K562 (cell line): ENCODE measurements around the gene GDF11. TPM values are rescaled to one million over a fixed set of nuclear protein-coding genes. Genes with fewer than 3 reads are reported as not detected.

Experiments
- GTF2E2 ChIP-seq: fragments of 200-800 bp; sonication (Bioruptor generic); IDR thresholded peaks from 2 replicates; pipeline ENCODE4 v1.6.1; 2016; ENCODE audit warnings: missing genetic modification characterization, missing compliant biosample characterization
- NCOA1 ChIP-seq: fragments of 450-650 bp; IDR thresholded peaks from 2 replicates; pipeline ENCODE4 v1.6.1; 2016; ENCODE audit warnings: low read depth
- TSC22D4 ChIP-seq: fragments of 450-650 bp; IDR thresholded peaks from 2 replicates; pipeline ENCODE4 v1.6.1; 2016; ENCODE audit warnings: missing genetic modification characterization, missing biosample characterization, control low read depth
- ZNF384 ChIP-seq: IDR thresholded peaks from 2 replicates; pipeline ENCODE4 v1.6.1; 2012; ENCODE audit warnings: low read depth, low read length, improper control_type of control experiment
- polyA plus RNA-seq, 8 experiments: library from polyadenylated mRNA; depleted of rRNA in 4 of 8; stranded (reverse) in 5 of 8; unstranded in 3 of 8; fragments of >200 nt; fragmentation: Nextera tagmentation in 2 of 8; fragmentation: Illumina TruSeq in 1 of 8; extraction: Ambion mirVana in 2 of 8; extraction: Trizol in 1 of 8; gene quantifications; 2 replicates each; pipeline versions ENCODE4 v1.2.1 to v1.2.3, GENCODE V29; 2011 to 2014; ENCODE audit warnings: inconsistent platforms in 1 of 8, missing spikeins in 1 of 8
- total RNA-seq, 7 experiments: library from RNA; depleted of rRNA in 6 of 7; stranded (reverse); fragments of >200 nt in 6 of 7; fragmentation: Illumina TruSeq in 2 of 7; extraction: Trizol in 2 of 7; gene quantifications; 2 replicates each; pipeline versions ENCODE4 v1.2.1 to v1.2.3, GENCODE V29; 2011 to 2021; ENCODE audit warnings: low replicate concordance in 1 of 7
- TF ChIP-seq, protein P1 (sequence below), 2 experiments: IDR thresholded peaks; 2 replicates each; pipeline ENCODE4 v1.6.1; 2012; ENCODE audit warnings: improper control_type of control experiment in 2 of 2, low read depth in 2 of 2, low read length in 2 of 2, borderline replicate concordance in 1 of 2
- TF ChIP-seq, protein P2 (sequence below), 2 experiments: fragments of 450-650 bp in 1 of 2; sonication (generic) in 1 of 2; formaldehyde crosslinking in 1 of 2; IDR thresholded peaks; 2 replicates each; pipeline versions ENCODE4 v1.7.1 to v1.9.0; 2016 to 2022; ENCODE audit warnings: inconsistent platforms in 1 of 2, mild to moderate bottlenecking in 1 of 2, missing genetic modification reagents in 1 of 2
- TF ChIP-seq, protein P3 (sequence below): fragments of 450-650 bp; formaldehyde crosslinking; IDR thresholded peaks from 2 replicates; pipeline ENCODE4 v1.4.0; 2022; ENCODE audit warnings: missing genetic modification characterization
- TF ChIP-seq, protein P4 (sequence below): sonication (generic); formaldehyde crosslinking; IDR thresholded peaks from 2 replicates; pipeline ENCODE4 v1.9.0; 2022; ENCODE audit warnings: mild to moderate bottlenecking, missing genetic modification reagents

The GDF11 gene
- total and polyA plus RNA-seq, 9 of the 15 experiments (the other 6 are each of a cell fraction or from before 2014, with no cell fraction given), result 1.4 to 15.7 (median 4.8) TPM

DNA sequence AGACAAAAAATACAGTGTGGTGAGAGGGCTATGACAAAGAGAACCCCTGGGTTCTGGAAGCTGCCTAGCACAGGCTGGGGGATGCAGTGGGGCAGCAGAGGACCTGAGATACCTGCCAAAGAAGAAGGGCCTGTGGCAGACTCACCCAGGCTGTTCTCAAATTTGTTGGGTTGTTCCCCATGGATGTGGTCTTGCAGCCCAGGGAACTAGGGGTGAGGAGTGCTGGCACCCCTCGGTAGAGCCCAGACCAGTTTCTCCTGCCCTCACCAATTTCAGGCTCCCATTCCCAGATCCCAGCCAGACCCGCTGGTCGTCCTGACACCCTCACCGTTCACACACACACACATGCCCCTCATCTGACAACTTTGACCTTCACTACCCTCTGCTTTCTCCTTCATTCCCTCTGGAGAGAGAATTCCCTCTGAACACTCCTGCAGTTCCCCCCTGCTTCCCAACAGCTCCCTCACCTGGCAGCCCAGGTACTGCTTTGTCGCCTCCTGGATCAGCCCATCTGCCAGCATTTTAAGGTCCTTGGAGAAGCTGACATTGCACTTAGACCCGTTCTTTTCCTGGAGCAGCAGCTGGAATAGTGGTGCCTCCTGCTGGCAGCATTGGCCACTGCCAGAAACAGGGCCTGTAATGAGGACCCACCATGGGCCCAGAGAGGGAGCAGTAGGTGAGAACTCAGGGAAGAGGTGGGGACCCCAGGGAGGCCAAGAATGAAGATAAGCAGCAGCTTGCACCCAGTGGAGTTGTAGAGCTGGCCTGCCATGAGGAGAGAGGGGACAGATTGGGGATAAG is 5.9 kb upstream of the GDF11 start (continued):
- TF ChIP-seq, protein P1, sequence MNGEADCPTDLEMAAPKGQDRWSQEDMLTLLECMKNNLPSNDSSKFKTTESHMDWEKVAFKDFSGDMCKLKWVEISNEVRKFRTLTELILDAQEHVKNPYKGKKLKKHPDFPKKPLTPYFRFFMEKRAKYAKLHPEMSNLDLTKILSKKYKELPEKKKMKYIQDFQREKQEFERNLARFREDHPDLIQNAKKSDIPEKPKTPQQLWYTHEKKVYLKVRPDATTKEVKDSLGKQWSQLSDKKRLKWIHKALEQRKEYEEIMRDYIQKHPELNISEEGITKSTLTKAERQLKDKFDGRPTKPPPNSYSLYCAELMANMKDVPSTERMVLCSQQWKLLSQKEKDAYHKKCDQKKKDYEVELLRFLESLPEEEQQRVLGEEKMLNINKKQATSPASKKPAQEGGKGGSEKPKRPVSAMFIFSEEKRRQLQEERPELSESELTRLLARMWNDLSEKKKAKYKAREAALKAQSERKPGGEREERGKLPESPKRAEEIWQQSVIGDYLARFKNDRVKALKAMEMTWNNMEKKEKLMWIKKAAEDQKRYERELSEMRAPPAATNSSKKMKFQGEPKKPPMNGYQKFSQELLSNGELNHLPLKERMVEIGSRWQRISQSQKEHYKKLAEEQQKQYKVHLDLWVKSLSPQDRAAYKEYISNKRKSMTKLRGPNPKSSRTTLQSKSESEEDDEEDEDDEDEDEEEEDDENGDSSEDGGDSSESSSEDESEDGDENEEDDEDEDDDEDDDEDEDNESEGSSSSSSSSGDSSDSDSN (IDR thresholded peaks at IDR 0.05; ENCODE audit: borderline replicate concordance in 1 of 2, low read depth in 2 of 2, low read length in 2 of 2), result 0 out of 4 replicates have a peak, but pooled peaks of 1 of the 2 experiments have one; percentile 25
- TF ChIP-seq TSC22D4 (tag), result no peak
- TF ChIP-seq, protein P2, sequence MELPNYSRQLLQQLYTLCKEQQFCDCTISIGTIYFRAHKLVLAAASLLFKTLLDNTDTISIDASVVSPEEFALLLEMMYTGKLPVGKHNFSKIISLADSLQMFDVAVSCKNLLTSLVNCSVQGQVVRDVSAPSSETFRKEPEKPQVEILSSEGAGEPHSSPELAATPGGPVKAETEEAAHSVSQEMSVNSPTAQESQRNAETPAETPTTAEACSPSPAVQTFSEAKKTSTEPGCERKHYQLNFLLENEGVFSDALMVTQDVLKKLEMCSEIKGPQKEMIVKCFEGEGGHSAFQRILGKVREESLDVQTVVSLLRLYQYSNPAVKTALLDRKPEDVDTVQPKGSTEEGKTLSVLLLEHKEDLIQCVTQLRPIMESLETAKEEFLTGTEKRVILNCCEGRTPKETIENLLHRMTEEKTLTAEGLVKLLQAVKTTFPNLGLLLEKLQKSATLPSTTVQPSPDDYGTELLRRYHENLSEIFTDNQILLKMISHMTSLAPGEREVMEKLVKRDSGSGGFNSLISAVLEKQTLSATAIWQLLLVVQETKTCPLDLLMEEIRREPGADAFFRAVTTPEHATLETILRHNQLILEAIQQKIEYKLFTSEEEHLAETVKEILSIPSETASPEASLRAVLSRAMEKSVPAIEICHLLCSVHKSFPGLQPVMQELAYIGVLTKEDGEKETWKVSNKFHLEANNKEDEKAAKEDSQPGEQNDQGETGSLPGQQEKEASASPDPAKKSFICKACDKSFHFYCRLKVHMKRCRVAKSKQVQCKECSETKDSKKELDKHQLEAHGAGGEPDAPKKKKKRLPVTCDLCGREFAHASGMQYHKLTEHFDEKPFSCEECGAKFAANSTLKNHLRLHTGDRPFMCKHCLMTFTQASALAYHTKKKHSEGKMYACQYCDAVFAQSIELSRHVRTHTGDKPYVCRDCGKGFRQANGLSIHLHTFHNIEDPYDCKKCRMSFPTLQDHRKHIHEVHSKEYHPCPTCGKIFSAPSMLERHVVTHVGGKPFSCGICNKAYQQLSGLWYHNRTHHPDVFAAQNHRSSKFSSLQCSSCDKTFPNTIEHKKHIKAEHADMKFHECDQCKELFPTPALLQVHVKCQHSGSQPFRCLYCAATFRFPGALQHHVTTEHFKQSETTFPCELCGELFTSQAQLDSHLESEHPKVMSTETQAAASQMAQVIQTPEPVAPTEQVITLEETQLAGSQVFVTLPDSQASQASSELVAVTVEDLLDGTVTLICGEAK (IDR thresholded peaks at IDR 0.05), result no peak
- TF ChIP-seq, protein P2 (CRISPR knock-in tag; IDR thresholded peaks at IDR 0.05), result no peak
- TF ChIP-seq, protein P3, sequence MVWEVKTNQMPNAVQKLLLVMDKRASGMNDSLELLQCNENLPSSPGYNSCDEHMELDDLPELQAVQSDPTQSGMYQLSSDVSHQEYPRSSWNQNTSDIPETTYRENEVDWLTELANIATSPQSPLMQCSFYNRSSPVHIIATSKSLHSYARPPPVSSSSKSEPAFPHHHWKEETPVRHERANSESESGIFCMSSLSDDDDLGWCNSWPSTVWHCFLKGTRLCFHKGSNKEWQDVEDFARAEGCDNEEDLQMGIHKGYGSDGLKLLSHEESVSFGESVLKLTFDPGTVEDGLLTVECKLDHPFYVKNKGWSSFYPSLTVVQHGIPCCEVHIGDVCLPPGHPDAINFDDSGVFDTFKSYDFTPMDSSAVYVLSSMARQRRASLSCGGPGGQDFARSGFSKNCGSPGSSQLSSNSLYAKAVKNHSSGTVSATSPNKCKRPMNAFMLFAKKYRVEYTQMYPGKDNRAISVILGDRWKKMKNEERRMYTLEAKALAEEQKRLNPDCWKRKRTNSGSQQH (CRISPR knock-in tag), result no peak
- TF ChIP-seq NCOA1, result no peak
- TF ChIP-seq, protein P4, sequence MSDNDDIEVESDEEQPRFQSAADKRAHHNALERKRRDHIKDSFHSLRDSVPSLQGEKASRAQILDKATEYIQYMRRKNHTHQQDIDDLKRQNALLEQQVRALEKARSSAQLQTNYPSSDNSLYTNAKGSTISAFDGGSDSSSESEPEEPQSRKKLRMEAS (CRISPR knock-in tag), result peak; percentile 20; the same call in 1 of the 2 replicates
- TF ChIP-seq ZNF384, result 0 out of 2 replicates have a peak, but pooled peaks have one; percentile 39
- no peak for TF ChIP-seq GTF2E2 (tag)
